Hepatocyte (in vitro differentiated cells): ENCODE results near the gene CLMP.

Source experiments
- EZH2 ChIP-seq: fragments of 200-600 bp; sonication (generic); IDR thresholded peaks from 2 replicates; pipeline ENCODE4 v1.6.1; 2016; ENCODE audit warnings: antibody characterized with exemption, mild to moderate bottlenecking, borderline replicate concordance
- EZH2phosphoT487 ChIP-seq: fragments of 200-600 bp; sonication (generic); IDR thresholded peaks from one replicate; pipeline ENCODE4 v1.6.1; 2018; ENCODE audit warnings: antibody characterized with exemption, mild to moderate bottlenecking, low read depth, moderate library complexity; ENCODE audit not compliant: unreplicated experiment, severe bottlenecking
- TF ChIP-seq, protein P1 (sequence below): fragments of 200-600 bp; sonication (generic); IDR thresholded peaks from 2 replicates; pipeline ENCODE4 v1.5.1; 2016; ENCODE audit warnings: antibody characterized with exemption, mild to moderate bottlenecking; ENCODE audit not compliant: poor library complexity

DNA sequence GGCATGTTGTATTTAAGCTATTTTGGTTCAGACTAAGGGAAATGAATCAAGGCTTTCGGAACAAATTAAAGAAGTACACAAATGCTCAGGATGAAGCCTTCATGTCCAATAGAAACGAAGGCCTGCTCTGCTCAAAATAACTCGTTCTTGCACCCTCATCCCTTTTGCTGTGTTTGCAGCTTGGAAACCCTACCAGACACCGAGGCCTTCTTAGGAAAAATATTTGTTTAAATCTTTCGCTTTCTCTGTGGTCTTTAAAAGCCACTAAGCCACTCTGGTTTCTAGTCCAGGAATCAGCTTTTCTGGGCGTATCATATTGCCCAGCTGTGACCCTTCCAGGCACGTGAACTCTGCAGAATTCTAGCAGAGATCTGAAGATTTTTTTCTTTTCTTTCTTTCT is 72.2 kb downstream of the CLMP start:
- TF ChIP-seq, protein P1, sequence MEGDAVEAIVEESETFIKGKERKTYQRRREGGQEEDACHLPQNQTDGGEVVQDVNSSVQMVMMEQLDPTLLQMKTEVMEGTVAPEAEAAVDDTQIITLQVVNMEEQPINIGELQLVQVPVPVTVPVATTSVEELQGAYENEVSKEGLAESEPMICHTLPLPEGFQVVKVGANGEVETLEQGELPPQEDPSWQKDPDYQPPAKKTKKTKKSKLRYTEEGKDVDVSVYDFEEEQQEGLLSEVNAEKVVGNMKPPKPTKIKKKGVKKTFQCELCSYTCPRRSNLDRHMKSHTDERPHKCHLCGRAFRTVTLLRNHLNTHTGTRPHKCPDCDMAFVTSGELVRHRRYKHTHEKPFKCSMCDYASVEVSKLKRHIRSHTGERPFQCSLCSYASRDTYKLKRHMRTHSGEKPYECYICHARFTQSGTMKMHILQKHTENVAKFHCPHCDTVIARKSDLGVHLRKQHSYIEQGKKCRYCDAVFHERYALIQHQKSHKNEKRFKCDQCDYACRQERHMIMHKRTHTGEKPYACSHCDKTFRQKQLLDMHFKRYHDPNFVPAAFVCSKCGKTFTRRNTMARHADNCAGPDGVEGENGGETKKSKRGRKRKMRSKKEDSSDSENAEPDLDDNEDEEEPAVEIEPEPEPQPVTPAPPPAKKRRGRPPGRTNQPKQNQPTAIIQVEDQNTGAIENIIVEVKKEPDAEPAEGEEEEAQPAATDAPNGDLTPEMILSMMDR, result no peak
- TF ChIP-seq EZH2 (no peak), EZH2phosphoT487 (no peak)
